Fibroblast of pulmonary artery (primary cell): ENCODE data around the gene API5.

ENCODE experiments used
- DNase-seq: peaks from one replicate; pipeline ENCODE4 v3.0.0-alpha.2; 2010; ENCODE audit warnings: low read depth
- H3K4me3 ChIP-seq: replicated peaks from 2 replicates; pipeline ENCODE4 v1.5.1; 2011; ENCODE audit warnings: low read depth, mild to moderate bottlenecking, control low read depth, low read length, moderate library complexity
- TF ChIP-seq, protein P1 (sequence below): IDR thresholded peaks from 2 replicates; pipeline ENCODE4 v1.5.1; 2011; ENCODE audit warnings: mild to moderate bottlenecking, control low read depth, low read length, inconsistent platforms; ENCODE audit errors: missing control alignments

Gene API5

DNA sequence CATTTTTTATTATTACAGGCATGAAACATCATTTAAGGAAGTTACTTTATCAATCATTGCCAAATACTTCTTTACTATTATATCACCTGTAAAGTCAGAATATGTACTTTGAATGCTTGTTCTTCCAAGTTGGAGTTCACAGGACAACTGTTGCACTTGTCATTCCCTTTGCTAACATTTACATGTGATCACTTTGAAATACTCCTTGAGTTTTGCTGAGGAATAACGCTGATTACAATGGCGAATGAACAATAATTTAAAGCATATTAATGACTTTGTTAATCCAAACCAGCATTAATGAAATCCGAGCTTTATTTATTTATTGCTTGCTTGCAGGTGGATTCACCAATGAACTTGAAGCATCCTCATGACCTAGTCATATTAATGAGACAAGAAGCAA is 67.1 kb downstream of the API5 start:
- no peak overlapping the region for H3K4me3 ChIP-seq
- TF ChIP-seq, protein P1, sequence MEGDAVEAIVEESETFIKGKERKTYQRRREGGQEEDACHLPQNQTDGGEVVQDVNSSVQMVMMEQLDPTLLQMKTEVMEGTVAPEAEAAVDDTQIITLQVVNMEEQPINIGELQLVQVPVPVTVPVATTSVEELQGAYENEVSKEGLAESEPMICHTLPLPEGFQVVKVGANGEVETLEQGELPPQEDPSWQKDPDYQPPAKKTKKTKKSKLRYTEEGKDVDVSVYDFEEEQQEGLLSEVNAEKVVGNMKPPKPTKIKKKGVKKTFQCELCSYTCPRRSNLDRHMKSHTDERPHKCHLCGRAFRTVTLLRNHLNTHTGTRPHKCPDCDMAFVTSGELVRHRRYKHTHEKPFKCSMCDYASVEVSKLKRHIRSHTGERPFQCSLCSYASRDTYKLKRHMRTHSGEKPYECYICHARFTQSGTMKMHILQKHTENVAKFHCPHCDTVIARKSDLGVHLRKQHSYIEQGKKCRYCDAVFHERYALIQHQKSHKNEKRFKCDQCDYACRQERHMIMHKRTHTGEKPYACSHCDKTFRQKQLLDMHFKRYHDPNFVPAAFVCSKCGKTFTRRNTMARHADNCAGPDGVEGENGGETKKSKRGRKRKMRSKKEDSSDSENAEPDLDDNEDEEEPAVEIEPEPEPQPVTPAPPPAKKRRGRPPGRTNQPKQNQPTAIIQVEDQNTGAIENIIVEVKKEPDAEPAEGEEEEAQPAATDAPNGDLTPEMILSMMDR: no peak
- DNase-seq: no peak

DNA sequence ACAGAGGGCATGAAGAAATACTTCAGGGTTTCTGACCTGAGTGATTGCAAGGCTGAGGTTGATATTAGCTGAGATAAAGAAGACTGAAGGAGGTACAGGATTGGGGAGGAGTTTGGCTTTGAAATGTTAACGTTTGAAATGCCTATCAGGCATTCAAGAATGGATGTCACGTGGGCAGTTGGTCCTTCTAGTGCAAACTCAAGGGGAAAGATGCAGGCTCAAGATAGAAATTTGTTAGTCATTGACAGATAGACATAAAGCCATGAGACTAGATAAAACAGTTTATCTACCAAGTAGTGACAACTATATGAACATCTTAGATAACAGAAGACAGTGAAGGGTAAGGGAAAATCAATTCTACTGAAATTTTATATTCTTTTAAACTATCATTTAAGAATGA is 70.0 kb downstream of the API5 start:
- no peak overlapping the region for H3K4me3 ChIP-seq
- TF ChIP-seq, protein P1: no peak
- no peak for DNase-seq

DNA sequence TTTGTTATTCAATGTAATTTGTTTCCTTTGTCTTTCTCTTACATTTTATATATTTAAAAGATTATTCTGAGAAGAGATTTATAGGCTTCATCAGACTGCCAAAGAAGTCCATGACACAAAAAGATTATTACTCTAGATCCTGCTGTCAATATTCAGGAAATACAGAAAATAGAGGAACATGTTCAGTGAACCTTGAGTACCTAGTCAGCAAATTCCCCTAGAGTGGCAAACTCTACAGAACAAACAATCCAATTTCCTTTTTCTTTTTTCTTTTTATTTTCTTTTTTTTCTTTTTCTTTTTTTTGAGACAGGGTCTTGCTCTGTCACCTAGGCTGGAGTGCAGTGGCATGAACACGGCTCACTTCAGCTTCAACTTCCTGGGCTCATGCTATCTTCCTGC is 70.8 kb downstream of the API5 start:
- TF ChIP-seq, protein P1: no peak
- H3K4me3 ChIP-seq: no peak overlapping the region
- DNase-seq: no peak

DNA sequence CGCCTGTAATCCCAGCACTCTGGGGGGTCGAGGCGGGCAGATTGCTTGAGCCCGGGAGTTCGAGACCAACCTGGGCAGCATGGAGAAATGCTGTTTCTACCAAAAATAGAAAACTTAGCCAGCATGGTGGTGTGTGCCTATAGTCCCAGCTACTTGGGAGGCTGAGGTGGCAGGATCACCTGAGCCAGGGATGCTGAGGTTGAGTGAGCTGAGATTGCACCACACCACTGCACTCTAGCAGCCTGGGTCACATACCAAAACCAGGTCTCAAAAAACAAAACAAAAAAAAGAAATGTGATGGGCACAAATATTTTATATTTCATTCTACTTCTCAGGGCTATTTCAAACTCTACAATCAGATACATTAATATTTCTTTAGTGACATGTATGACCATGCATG is 72.6 kb downstream of the API5 start:
- no peak for DNase-seq
- no peak overlapping the region for H3K4me3 ChIP-seq
- TF ChIP-seq, protein P1: no peak

DNA sequence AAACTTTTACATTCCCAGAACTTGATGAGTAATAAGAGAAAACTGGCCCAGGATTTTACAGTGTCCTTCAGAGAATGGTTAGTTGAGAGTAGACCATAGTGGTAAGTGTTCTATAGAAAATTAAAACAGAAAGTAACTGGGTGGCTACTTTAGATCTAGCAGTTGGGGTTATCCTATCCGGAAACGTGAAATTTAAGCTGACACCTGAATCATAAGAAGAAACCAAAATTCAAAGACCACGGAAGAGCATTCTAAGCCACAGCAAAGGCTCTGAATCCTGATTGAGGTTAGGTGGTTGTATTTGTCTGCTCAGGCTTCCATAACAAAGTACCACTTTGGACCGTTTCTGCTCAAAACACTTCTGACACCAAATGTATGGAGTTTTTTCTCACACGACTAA is 80.9 kb downstream of the API5 start:
- H3K4me3 ChIP-seq: no peak overlapping the region
- TF ChIP-seq, protein P1: no peak
- DNase-seq: no peak

DNA sequence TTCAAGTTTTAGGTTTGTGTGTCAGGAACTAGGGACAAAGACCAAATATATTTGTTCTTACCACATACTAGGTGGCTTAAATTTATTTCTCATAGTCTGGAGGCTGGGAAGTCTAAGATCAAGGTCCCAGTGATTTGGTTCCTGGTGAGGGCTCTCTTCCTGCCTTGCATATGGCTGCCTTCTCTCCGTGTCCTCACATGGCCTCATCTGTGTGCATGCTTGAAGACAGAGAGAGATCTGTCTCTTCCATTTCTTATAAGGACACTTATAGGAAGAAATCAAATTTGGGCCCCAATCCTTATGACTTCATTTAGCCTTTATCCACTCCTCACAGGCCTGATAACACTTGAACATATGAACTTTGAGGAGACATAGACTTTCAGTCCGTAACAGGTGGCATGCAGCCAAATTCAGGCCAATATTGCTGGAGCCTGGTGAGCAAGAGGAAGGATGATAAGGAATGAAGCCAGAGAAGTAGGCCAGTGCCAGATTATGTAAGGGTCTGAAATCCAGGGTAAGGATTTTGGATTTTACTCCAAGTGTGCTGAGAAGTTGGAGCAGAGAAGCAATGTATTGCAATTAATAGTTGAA is 82.1 kb downstream of the API5 start:
- TF ChIP-seq, protein P1: no peak
- peak; percentile 76 for DNase-seq
- H3K4me3 ChIP-seq: no peak overlapping the region
